Type B pancreatic cell (in vitro differentiated cells): ENCODE data around the gene MAD1L1. TPM values are rescaled to one million over a fixed set of nuclear protein-coding genes. Genes with fewer than 3 reads are reported as not detected.

ENCODE experiments used
- DNase-seq: peaks from one replicate; pipeline ENCODE4 v3.0.0; 2021; ENCODE audit warnings: mixed read lengths; ENCODE audit not compliant: unreplicated experiment; ENCODE audit errors: extremely low spot score
- H3K27ac Mint-ChIP-seq: 2 replicates; pipeline ENCODE4 v1.8.0; 2021; ENCODE audit warnings: mild to moderate bottlenecking, mixed read lengths
- H3K27me3 Mint-ChIP-seq: 2 replicates; pipeline ENCODE4 v1.8.0; 2021; ENCODE audit warnings: mixed read lengths
- H3K36me3 Mint-ChIP-seq: 2 replicates; pipeline ENCODE4 v1.8.0; 2021; ENCODE audit warnings: mixed read lengths
- H3K4me1 Mint-ChIP-seq: one replicate; pipeline ENCODE4 v1.8.0; 2021; ENCODE audit warnings: mixed read lengths; ENCODE audit not compliant: unreplicated experiment
- H3K4me3 Mint-ChIP-seq: 2 replicates; pipeline ENCODE4 v1.8.0; 2021; ENCODE audit warnings: mild to moderate bottlenecking, mixed read lengths
- H3K9me3 Mint-ChIP-seq: 2 replicates; pipeline ENCODE4 v1.8.0; 2021; ENCODE audit warnings: mixed read lengths
- total RNA-seq: library from RNA; stranded (reverse); gene quantifications from 2 replicates; pipeline ENCODE4 v1.2.1, GENCODE V29; 2021; ENCODE audit warnings: low replicate concordance
- TF ChIP-seq, protein P1 (sequence below): fragments of 200-600 bp; sonication (generic); conservative IDR thresholded peaks from 2 replicates; pipeline ENCODE4 v1.5.0; 2021; ENCODE audit warnings: antibody characterized with exemption, mild to moderate bottlenecking

MAD1L1 gene
- total RNA-seq, 1 donor from 2014 or later, result 40.7 TPM

DNA sequence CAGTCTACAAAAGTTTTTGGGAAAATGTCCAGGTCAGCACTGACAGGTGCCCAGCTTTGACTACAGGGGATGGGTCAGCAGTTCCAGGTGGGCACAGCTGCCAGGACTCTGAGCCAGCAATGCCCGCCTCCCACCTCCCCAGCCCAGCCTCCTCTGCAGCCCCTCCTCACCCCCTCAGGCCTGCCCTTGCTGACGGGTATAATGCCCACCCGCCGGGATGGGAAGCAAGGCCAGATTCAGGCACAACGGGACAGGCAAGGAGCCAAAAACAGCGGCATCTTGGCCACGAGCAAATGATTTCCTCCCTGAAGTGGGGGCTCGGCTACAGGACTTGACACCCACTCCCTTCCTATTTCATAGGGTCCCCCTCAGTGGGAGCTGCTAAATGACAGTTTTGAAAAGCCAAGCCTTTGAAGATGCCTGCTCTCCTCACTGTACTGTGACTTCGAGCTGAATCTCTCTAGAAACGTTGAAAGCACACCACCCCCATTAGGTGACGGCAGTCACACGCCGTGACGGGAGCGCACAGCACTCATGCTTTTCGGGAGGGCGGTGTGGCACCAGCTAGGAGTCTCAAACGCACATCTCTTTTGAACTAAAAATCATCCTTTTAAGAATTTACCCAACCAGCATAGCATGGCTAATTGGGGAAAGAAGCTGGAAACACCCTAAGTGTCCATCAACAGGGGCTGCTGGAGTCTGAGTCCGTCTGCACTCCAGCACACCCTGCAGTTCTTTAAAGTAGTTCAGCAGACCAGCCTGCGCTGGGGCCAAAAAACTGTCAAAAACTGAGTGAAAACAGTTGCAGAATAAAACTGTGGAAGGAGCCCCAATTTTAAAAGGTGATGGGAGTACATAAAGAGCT is 29.6 kb downstream of the MAD1L1 start:
- TF ChIP-seq, protein P1, sequence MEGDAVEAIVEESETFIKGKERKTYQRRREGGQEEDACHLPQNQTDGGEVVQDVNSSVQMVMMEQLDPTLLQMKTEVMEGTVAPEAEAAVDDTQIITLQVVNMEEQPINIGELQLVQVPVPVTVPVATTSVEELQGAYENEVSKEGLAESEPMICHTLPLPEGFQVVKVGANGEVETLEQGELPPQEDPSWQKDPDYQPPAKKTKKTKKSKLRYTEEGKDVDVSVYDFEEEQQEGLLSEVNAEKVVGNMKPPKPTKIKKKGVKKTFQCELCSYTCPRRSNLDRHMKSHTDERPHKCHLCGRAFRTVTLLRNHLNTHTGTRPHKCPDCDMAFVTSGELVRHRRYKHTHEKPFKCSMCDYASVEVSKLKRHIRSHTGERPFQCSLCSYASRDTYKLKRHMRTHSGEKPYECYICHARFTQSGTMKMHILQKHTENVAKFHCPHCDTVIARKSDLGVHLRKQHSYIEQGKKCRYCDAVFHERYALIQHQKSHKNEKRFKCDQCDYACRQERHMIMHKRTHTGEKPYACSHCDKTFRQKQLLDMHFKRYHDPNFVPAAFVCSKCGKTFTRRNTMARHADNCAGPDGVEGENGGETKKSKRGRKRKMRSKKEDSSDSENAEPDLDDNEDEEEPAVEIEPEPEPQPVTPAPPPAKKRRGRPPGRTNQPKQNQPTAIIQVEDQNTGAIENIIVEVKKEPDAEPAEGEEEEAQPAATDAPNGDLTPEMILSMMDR, result no peak
- peaks cover 15% of the 10 kb centered on the region for H3K36me3 Mint-ChIP-seq
- H3K4me3 Mint-ChIP-seq, result peak overlapping the region; percentile 29
- peaks cover 25% of the 10 kb centered on the region for H3K4me1 Mint-ChIP-seq
- H3K9me3 Mint-ChIP-seq, result no peaks in the 10 kb centered on the region
- H3K27me3 Mint-ChIP-seq, result no peaks in the 10 kb centered on the region
- DNase-seq, result no peak
- H3K27ac Mint-ChIP-seq, result no peak overlapping the region

DNA sequence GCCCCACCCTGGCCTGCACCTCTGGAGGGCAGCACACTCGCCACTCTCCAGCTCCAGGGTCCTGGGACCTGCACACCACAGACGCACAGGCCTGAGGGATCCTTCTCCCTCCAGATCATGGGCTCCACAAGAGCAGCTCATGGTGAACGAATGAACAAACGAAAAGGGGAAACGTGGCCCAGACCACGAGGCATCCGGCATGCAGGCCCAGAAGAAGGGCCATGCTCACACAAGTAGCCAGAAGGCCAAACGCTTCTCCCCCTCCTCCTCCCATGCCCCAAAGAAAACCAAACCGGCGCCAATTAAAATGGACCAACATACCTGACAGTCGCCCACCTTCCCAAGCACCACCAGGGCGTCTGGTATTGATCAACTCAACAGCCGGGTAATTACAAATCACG is 30.4 kb downstream of the MAD1L1 start:
- DNase-seq, result no peak
- no peaks in the 10 kb centered on the region for H3K9me3 Mint-ChIP-seq
- TF ChIP-seq, protein P1, result no peak
- peaks cover 25% of the 10 kb centered on the region for H3K4me1 Mint-ChIP-seq
- no peaks in the 10 kb centered on the region for H3K27me3 Mint-ChIP-seq
- H3K4me3 Mint-ChIP-seq, result peak overlapping the region; percentile 39
- H3K27ac Mint-ChIP-seq, result no peak overlapping the region
- peaks cover 9% of the 10 kb centered on the region for H3K36me3 Mint-ChIP-seq

- Mint-ChIP-seq H3K9me3 (no peaks in the 10 kb centered on the region), H3K27me3 (no peaks in the 10 kb centered on the region), H3K36me3 (peaks cover 8% of the 10 kb centered on the region), H3K4me1 (peaks cover 25% of the 10 kb centered on the region), H3K4me3 (no peak overlapping the region), H3K27ac (no peak overlapping the region)
- TF ChIP-seq, protein P1, result no peak
- no peak for DNase-seq
Observed at GRCh38 chr7:2201686-2202360, 30.9 kb downstream of the MAD1L1 start.

GRCh38 chr7:2201128-2201527 is 31.6 kb downstream of the MAD1L1 start:
- DNase-seq, result no peak
- Mint-ChIP-seq H3K4me1 (peaks cover 25% of the 10 kb centered on the region), H3K9me3 (no peaks in the 10 kb centered on the region), H3K36me3 (peaks cover 13% of the 10 kb centered on the region), H3K27me3 (no peaks in the 10 kb centered on the region), H3K27ac (no peak overlapping the region), H3K4me3 (no peak overlapping the region)
- TF ChIP-seq, protein P1, result no peak

GRCh38 chr7:2200584-2200980 is 32.2 kb downstream of the MAD1L1 start:
- no peak overlapping the region for H3K27ac Mint-ChIP-seq
- no peak for DNase-seq
- H3K4me1 Mint-ChIP-seq, result peaks cover 25% of the 10 kb centered on the region

More at GRCh38 chr7:2200584-2200980, 32.2 kb downstream of the MAD1L1 start:
- Mint-ChIP-seq H3K9me3 (no peaks in the 10 kb centered on the region), H3K36me3 (peaks cover 17% of the 10 kb centered on the region), H3K4me3 (no peak overlapping the region), H3K27me3 (no peaks in the 10 kb centered on the region)
- TF ChIP-seq, protein P1, result no peak
